GM21367 (cell line): ENCODE results near the gene XPR1.
"Not testable (repeated sequence)": the region's sequence is repeated elsewhere in the genome, so short reads cannot be mapped to it uniquely, and the experiment has no call there.

Experiments used
- ATAC-seq: cut with Tn5 transposase; IDR thresholded peaks from one replicate; pipeline ENCODE4 v1.9.1; 2021; ENCODE audit not compliant: unreplicated experiment

XPR1 gene

GRCh38 chr1:180710746-180711145 lies 78.9 kb downstream of the XPR1 start:
- not testable (repeated sequence) for ATAC-seq

GRCh38 chr1:180711260-180711659 lies 79.4 kb downstream of the XPR1 start:
- ATAC-seq = not testable (repeated sequence)

GRCh38 chr1:180720753-180721152 lies 88.9 kb downstream of the XPR1 start:
- ATAC-seq = no peak

- ATAC-seq = no peak
Measured at GRCh38 chr1:180722586-180722985, 90.8 kb downstream of the XPR1 start.

- no peak for ATAC-seq
Measured at GRCh38 chr1:180724055-180724454, 92.2 kb downstream of the XPR1 start.

GRCh38 chr1:180726024-180726423 lies 94.2 kb downstream of the XPR1 start:
- ATAC-seq = not testable (repeated sequence)

- not testable (repeated sequence) for ATAC-seq
Measured at GRCh38 chr1:180727751-180728150, 95.9 kb downstream of the XPR1 start.

GRCh38 chr1:180728472-180729106 lies 96.8 kb downstream of the XPR1 start:
- no peak for ATAC-seq

- no peak for ATAC-seq
Measured at GRCh38 chr1:180731131-180731530, 99.3 kb downstream of the XPR1 start.

- no peak for ATAC-seq
Measured at GRCh38 chr1:180732866-180733265, 101.0 kb downstream of the XPR1 start.

GRCh38 chr1:180734366-180734765 lies 102.5 kb downstream of the XPR1 start:
- no peak for ATAC-seq

- no peak for ATAC-seq
Measured at GRCh38 chr1:180742663-180743062, 110.8 kb downstream of the XPR1 start.

GRCh38 chr1:180743868-180744267 lies 112.0 kb downstream of the XPR1 start:
- no peak for ATAC-seq

GRCh38 chr1:180745098-180745497 lies 113.3 kb downstream of the XPR1 start:
- no peak for ATAC-seq

- no peak for ATAC-seq
Measured at GRCh38 chr1:180751921-180752320, 120.1 kb downstream of the XPR1 start.

GRCh38 chr1:180754453-180754852 lies 122.6 kb downstream of the XPR1 start:
- no peak for ATAC-seq

GRCh38 chr1:180757657-180758056 lies 125.8 kb downstream of the XPR1 start:
- ATAC-seq = no peak

- no peak for ATAC-seq
Measured at GRCh38 chr1:180762796-180763195, 131.0 kb downstream of the XPR1 start.

GRCh38 chr1:180765151-180765550 lies 133.3 kb downstream of the XPR1 start:
- ATAC-seq = no peak

- ATAC-seq = no peak
Measured at GRCh38 chr1:180769889-180770288, 138.1 kb downstream of the XPR1 start.

GRCh38 chr1:180773210-180773865 lies 141.5 kb downstream of the XPR1 start:
- no peak for ATAC-seq

- no peak for ATAC-seq
Measured at GRCh38 chr1:180775801-180776200, 144.0 kb downstream of the XPR1 start.
